ENCODE measurements around the gene PNLIPRP1.

Gene PNLIPRP1

DNA sequence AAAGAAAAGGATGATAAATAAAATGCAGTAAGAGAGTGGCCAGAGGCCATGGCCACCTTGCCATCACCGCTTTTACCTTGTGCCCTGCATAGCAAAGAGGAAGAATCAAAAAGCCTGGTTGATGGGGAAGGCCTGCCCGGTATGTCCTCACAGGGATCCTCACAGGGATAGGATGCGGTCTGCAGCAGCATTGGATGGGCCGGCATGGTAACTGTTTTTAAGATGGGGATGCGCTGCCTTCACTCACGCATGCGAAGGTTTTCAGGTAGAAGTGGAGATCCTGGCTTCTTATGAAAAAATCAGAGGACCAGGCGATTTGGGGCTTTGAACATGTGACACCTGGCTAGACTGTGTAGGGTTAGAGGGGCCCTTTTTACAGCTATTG is 42.4 kb downstream of the PNLIPRP1 start:
- no peak for DNase-seq

DNA sequence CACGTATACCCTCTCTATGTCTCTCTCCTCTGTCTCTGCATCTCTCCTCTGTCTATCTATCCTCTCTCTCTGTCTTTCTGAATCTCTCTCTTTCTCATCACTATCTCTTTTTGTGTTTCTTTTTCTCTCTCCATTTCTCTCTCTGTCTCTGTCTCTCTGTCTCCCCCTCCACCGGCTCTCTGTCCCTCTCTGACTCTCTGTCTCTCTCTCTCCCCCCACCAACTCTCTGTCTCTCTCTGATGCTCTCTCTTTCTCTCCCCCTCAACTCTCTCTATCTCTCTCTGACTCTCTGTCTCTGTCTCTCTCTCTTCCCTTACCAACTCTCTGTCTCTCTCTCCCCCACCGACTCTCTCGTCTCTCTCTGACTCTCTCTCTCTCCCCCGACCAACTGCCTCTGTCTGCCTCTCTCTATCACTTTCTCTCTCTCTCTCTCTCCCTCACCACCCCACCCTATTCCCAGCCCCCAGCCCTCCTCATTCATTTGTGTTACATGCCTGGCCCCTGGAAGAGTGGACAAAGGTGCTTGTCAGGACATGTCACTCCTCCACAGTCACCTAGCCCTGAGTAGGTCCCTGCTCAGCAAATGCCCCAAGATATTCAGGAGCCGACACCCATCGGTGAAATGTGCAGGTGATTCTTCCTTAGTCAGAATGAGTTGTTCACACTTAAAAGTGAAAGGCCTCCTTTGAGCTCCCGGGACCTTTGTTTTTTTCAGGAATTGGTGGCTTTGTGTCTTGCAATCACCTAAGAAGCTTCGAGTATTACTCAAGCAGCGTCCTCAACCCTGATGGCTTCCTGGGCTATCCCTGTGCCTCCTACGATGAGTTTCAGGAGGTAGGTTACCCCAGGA is 43.6 kb downstream of the PNLIPRP1 start:
- DNase-seq: no peak

DNA sequence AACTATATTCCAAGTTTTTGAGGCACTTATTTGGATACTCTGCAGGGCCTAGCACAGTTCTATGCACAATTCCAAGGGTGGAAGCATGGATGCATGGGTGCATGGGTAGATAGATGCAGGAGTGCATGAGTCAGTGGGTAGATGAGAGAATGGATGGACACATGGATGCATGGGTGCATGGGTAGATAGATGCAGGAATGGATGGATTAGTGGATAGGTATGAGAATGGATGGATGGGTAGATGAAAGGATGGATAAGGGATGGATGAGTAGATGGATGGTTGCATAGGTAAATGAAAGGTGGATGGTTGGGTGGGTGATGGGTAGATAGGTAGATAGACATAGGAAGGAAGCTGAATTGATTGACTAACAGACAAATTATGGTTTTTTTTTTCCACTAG is 45.6 kb downstream of the PNLIPRP1 start:
- DNase-seq: no peak

DNA sequence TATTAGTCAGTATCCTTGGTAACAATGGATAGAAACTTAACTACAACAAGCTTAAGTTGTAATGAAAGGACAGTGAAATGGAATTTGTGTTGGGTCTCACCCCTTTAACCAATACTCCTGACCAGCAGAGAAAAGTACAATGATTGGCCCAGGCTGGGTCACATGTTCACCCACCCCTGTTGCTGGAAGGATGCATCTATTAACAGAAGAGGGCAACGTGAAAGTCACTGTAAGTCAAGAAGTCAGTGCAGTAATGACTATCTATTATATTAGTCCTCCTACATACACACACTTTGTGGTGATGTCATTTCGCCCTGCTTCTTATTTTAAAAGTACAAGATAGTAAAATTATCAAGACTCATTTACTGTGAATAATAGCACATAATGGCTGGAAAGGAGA is 46.2 kb downstream of the PNLIPRP1 start:
- no peak for DNase-seq

DNA sequence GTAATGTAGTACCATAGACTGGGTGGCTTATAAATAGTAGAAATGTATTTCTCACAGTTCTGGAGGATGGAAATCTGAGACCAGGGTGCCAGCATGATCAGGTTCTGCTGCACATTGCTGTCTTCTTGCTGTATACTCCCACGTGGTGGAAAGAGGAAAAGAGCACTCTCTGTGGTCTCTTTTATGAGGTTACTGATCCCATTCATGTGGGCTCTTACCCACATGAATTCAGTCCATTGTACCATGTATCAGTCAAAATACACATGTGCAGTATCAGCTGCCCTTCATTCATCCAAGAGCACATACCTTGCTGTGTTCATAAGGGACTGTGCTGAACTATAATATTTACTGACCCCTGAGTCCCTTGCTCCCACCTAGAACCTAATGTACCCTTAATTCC is 47.1 kb downstream of the PNLIPRP1 start:
- no peak for DNase-seq

DNA sequence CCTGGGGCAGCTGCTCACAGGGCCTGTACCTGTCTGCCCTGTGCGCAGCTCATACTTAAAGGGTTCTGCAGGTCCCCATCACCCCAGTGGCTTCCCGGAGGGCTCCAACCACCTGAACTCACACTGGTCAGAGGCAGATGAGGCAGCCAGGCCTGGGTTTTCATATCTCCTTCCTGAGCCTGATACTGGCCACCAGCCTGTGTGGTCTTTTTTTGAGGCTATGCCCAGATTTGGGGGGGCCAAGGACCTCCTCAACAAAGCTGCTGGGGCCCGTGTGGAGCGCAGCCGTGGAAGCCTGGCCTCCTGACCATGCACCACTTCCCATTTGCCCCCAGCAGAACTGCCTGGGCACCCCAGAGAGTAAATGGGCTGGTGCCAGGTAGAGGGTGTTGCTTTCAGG is 55.7 kb downstream of the PNLIPRP1 start:
- no peak for DNase-seq

DNA sequence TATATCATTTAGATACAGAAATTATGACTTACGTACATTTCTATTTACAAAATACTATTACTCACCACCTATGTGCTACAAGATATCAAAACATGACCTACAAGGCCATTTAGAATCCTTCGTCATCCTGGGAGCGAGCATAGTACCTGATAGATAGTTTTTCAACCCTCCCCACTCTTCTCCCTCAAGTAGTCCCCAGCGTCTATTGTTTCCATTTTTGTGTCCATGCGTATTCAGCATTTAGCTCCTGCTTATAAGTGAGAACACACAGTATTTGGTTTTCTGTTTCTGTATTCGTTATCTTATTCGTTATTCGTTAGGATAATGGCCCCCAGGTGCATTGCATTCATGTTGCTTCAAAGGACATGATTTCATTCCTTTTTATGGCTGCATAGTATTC is 58.1 kb downstream of the PNLIPRP1 start:
- no peak for DNase-seq

DNA sequence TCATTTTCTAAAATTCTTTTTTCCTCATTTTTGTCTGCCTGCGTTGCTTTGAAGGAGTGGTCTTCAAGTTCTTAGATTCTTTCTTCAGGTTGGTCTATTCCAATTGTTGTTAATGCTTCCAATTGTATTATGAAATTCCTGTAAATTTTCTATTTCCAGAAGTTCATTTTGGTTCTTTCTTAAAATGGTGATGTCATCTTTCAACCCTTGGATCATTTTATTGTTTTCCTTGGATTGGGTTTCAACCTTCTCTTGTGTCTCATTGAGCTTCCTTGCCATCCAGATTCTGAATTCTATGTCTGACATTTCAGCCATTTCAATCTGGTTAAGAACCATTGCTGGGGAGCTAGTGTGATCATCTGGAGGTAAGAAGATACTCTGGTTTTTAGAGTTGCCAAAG is 63.1 kb downstream of the PNLIPRP1 start:
- no peak for DNase-seq

DNA sequence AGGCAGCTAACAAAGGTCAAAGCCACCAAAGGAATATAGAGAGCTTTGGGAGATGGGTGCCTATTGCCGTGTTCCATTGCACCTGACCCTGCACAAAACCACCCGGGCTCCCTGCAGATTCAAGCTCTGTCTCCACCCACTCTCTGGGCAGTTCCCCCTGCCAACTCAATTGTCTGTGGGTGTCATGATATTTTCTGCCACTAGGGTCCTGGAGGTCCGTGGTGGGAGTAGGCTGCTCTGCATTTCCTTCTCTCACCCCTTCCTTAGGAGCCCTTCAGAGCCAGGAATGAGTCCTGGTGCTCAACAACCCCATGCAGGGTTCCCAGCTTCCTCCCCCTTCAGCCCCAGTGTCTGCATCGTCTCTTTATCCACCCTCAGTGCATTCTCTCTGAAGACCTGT is 64.1 kb downstream of the PNLIPRP1 start:
- DNase-seq: no peak

DNA sequence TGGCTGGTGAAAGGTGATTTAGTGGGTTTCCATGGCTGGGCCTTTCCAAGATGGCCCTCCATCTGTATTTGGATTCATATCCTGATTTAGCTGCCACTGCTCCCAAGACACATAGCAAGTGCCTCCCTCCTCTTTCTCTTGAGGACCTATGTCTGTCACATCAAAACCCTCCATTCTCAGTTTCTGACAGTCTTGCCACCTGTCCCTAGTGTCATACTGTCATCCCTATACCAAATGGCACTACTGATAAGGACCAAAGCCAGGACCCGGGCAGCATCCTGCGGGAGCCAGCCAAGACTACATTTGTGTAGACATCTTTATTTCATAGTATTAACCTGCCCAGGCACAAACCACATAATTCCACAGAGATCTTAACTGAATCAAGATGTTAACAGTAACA is 64.8 kb downstream of the PNLIPRP1 start:
- no peak for DNase-seq

DNA sequence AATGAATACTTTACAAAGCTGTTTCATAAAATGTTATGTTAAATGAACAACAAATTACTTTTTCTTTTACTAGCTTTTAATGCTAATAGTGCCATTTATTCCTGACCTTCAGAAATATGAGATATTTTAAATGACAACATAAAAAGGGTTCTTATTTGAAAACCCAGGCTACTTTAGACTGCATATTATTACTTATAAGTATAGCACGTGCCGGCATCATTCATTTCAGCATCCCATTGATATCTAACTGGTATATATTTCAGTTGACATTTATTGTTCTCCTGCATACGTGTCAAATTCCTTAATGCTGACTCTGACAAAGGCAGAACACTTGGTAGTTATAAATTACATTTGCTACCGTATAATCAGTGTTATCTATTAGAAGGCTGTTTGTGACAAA is 65.3 kb downstream of the PNLIPRP1 start:
- DNase-seq: no peak

DNA sequence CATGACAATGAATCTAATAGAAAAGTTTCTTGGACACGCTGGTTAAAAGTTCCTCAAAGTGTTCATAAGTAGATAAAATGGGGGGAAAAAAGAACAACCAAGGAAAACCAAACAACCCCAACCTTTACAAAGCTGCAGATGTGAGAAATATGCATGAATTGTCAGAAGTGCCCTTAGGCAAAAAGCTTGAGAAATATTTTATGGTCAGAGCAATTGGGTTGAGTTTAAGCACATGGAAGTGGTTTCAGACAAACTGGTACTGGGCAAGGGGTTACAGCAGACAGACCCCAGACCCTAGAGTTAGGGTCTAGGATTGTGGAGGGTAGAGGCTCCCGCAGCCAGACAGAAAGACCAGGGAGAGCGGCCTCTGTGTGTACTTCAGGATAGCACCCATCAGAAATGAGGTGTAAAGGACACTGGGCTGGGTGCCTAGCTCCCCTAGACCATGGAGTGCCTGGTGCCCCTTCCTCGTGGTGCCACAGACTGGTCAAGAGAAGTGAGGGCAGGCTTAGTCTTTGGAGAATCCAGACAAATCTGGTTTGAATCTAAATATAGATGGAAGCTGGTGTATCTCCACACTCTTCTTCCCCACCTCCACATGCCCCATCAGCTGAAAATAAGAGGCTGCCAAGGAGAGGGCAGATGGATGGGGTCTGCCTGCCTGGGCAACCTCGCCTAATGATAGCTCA is 67.2 kb downstream of the PNLIPRP1 start:
- no peak for DNase-seq

Measured in CD4-positive, alpha-beta T cell treated with Interleukin-1 beta for 1 hour (primary cell).